RWPE1 (cell line): ENCODE data around the gene SLC5A3.

Experiments used
- CTCF ChIA-PET: fragments of 350-600 bp; sonication (Branson Sonifier 250); formaldehyde crosslinking; extraction: SDS; loops from one replicate; lab custom pipeline; 2021; lab: Yijun Ruan, JAX
- POLR2A ChIA-PET: fragments of 400-600 bp; formaldehyde crosslinking; extraction: SDS; loops from one replicate; lab custom pipeline; 2020; ENCODE audit warnings: antibody characterized with exemption; ENCODE audit not compliant: low non-redundant PET; lab: Yijun Ruan, JAX
- DNase-seq: peaks from one replicate; pipeline ENCODE4 v3.0.0; 2012; ENCODE audit warnings: low spot score
- H3K27ac ChIP-seq: fragments of 450-650 bp; 2 replicates; pipeline ENCODE4 v1.5.1; 2017
- CTCF ChIP-seq: fragments of 450-650 bp; conservative IDR thresholded peaks from 2 replicates; pipeline ENCODE4 v1.5.1; 2017; ENCODE audit warnings: low read depth, mild to moderate bottlenecking

SLC5A3 gene

GRCh38 chr21:34082769-34083168, 9.4 kb downstream of the SLC5A3 start:
- CTCF ChIA-PET: interaction anchor here (0.5 to 0.7 kb wide), 2 partner anchors 34 to 1544 kb away, joined by 3 read pairs; no protein-coding TSS in a partner anchor
- TF ChIP-seq CTCF: no peak
- POLR2A ChIA-PET: no interaction called here
- DNase-seq: no peak
- no peak overlapping the region for H3K27ac ChIP-seq

- H3K27ac ChIP-seq: no peak overlapping the region
- CTCF ChIA-PET: interaction anchor here (0.7 kb wide), 1 partner anchor 34 kb away, joined by 3 read pairs; no protein-coding TSS in a partner anchor
- POLR2A ChIA-PET: no interaction called here
- DNase-seq: no peak
- no peak for TF ChIP-seq CTCF
Measured at GRCh38 chr21:34083357-34083756, 10.0 kb downstream of the SLC5A3 start.

GRCh38 chr21:34085129-34085528, 11.8 kb downstream of the SLC5A3 start:
- CTCF ChIA-PET: no interaction called here
- DNase-seq: no peak
- no peak overlapping the region for H3K27ac ChIP-seq
- POLR2A ChIA-PET: no interaction called here
- TF ChIP-seq CTCF: no peak

- ChIA-PET CTCF (no interaction called here), POLR2A (no interaction called here)
- H3K27ac ChIP-seq: no peak overlapping the region
- no peak for TF ChIP-seq CTCF
- no peak for DNase-seq
Measured at GRCh38 chr21:34086887-34087306, 13.5 kb downstream of the SLC5A3 start.

- H3K27ac ChIP-seq: no peak overlapping the region
- no peak for TF ChIP-seq CTCF
- ChIA-PET CTCF (no interaction called here), POLR2A (no interaction called here)
- DNase-seq: no peak
Measured at GRCh38 chr21:34088752-34089151, 15.4 kb downstream of the SLC5A3 start.

GRCh38 chr21:34091032-34091431, 17.7 kb downstream of the SLC5A3 start:
- no peak for TF ChIP-seq CTCF
- ChIA-PET CTCF (interaction anchor here (0.6 to 1.3 kb wide), 2 partner anchors 126 to 167 kb away, joined by 3 to 8 read pairs; no protein-coding TSS in a partner anchor), POLR2A (no interaction called here)

GRCh38 chr21:34091607-34092006, 18.2 kb downstream of the SLC5A3 start:
- no peak for DNase-seq
- CTCF ChIA-PET: interaction anchor here (0.5 to 1.5 kb wide), 8 partner anchors 10 to 1811 kb away, joined by 3 to 8 read pairs (median 4); no protein-coding TSS in a partner anchor
- 0 out of 2 replicates have a peak, but pooled peaks have one; percentile 14 for TF ChIP-seq CTCF

More at GRCh38 chr21:34091032-34091431, 17.7 kb downstream of the SLC5A3 start:
- DNase-seq: no peak
- H3K27ac ChIP-seq: no peak overlapping the region

More at GRCh38 chr21:34091607-34092006, 18.2 kb downstream of the SLC5A3 start:
- no peak overlapping the region for H3K27ac ChIP-seq
- POLR2A ChIA-PET: no interaction called here
